Nucleus accumbens (tissue), 56 donors: ENCODE results near the gene CRTC3.
"Not testable (repeated sequence)": the region's sequence is repeated elsewhere in the genome, so short reads cannot be mapped to it uniquely, and the experiment has no call there.

Experiments
- DNase-seq, 56 donors: peaks; one replicate each; lab custom pipeline; 2025; lab: John Stamatoyannopoulos, UW

CRTC3 gene

GRCh38 chr15:90529371-90530249 lies at the start of gene CRTC3:
TSS of gene CRTC3 (plus strand) at chr15:90529923. CDS start at chr15:90530072, 149 bp downstream.
- DNase-seq: peak in 46 of 56 donors; percentile 7 to 81 (median 60)

GRCh38 chr15:90481023-90481422 lies 48.7 kb upstream of the CRTC3 start:
- DNase-seq: no peak

GRCh38 chr15:90482124-90483011 lies 47.4 kb upstream of the CRTC3 start:
- peak in 43 of 56 donors; percentile 2 to 79 (median 38) for DNase-seq

- no peak for DNase-seq
These were observed 46.8 kb upstream of the CRTC3 start for GRCh38 chr15:90483012-90483307.

- DNase-seq: no peak
These were observed 46.1 kb upstream of the CRTC3 start for GRCh38 chr15:90483637-90484036.

- DNase-seq: no peak
These were observed 42.5 kb upstream of the CRTC3 start for GRCh38 chr15:90487186-90487585.

- no peak for DNase-seq
These were observed 40.2 kb upstream of the CRTC3 start for GRCh38 chr15:90489514-90489913.

- no peak for DNase-seq
These were observed 39.8 kb upstream of the CRTC3 start for GRCh38 chr15:90489944-90490343.

GRCh38 chr15:90493647-90494046 lies 36.1 kb upstream of the CRTC3 start:
- no peak for DNase-seq

- DNase-seq: no peak
These were observed 34.7 kb upstream of the CRTC3 start for GRCh38 chr15:90495067-90495466.

GRCh38 chr15:90496791-90497190 lies 32.9 kb upstream of the CRTC3 start:
- no peak for DNase-seq

- DNase-seq: no peak
These were observed 32.3 kb upstream of the CRTC3 start for GRCh38 chr15:90497376-90497775.

GRCh38 chr15:90497912-90498311 lies 31.8 kb upstream of the CRTC3 start:
- no peak for DNase-seq

GRCh38 chr15:90500171-90500570 lies 29.6 kb upstream of the CRTC3 start:
- DNase-seq: no peak

- no peak for DNase-seq
These were observed 27.8 kb upstream of the CRTC3 start for GRCh38 chr15:90501898-90502297.

- DNase-seq: not testable (repeated sequence)
These were observed 18.9 kb upstream of the CRTC3 start for GRCh38 chr15:90510781-90511180.

- not testable (repeated sequence) for DNase-seq
These were observed 18.5 kb upstream of the CRTC3 start for GRCh38 chr15:90511211-90511618.

- no peak for DNase-seq
These were observed 17.4 kb upstream of the CRTC3 start for GRCh38 chr15:90512276-90512675.

- no peak for DNase-seq
These were observed 16.7 kb upstream of the CRTC3 start for GRCh38 chr15:90512981-90513380.

- no peak for DNase-seq
These were observed 16.3 kb upstream of the CRTC3 start for GRCh38 chr15:90513448-90513847.

- not testable (repeated sequence) for DNase-seq
These were observed 15.8 kb upstream of the CRTC3 start for GRCh38 chr15:90513893-90514292.

GRCh38 chr15:90519688-90520087 lies 10.0 kb upstream of the CRTC3 start:
- no peak for DNase-seq
